Stimulated activated CD8-positive, alpha-beta memory T cell treated with anti-CD3 and anti-CD28 coated beads, Interleukin-4, amount 100 ng/mL, for 1 hour (primary cell): ENCODE data around the gene GREB1.

Experiments used
- DNase-seq, 2 donors: peaks; one replicate each; pipeline ENCODE4 v3.0.0-alpha.2; 2020; ENCODE audit warnings: low read depth in 2 of 2, low spot score in 1 of 2

The GREB1 gene

GRCh38 chr2:11559066-11559785 is 25.4 kb downstream of the GREB1 start:
- DNase-seq = no peak

- DNase-seq = no peak
Observed at GRCh38 chr2:11559786-11560155, 25.9 kb downstream of the GREB1 start.

- no peak for DNase-seq
Observed at GRCh38 chr2:11560806-11561205, 27.0 kb downstream of the GREB1 start.

GRCh38 chr2:11562011-11562410 is 28.2 kb downstream of the GREB1 start:
- DNase-seq = no peak

- DNase-seq = no peak
Observed at GRCh38 chr2:11562476-11562875, 28.6 kb downstream of the GREB1 start.

- DNase-seq = no peak
Observed at GRCh38 chr2:11563784-11564666, 30.2 kb downstream of the GREB1 start.

GRCh38 chr2:11564816-11565567 is 31.1 kb downstream of the GREB1 start:
- no peak for DNase-seq

GRCh38 chr2:11566383-11566782 is 32.5 kb downstream of the GREB1 start:
- no peak for DNase-seq

- no peak for DNase-seq
Observed at GRCh38 chr2:11567631-11568031, 33.8 kb downstream of the GREB1 start.

- no peak for DNase-seq
Observed at GRCh38 chr2:11568436-11568835, 34.6 kb downstream of the GREB1 start.

GRCh38 chr2:11569636-11570035 is 35.8 kb downstream of the GREB1 start:
- DNase-seq = no peak

GRCh38 chr2:11571170-11571569 is 37.3 kb downstream of the GREB1 start:
- DNase-seq = no peak

GRCh38 chr2:11572996-11573395 is 39.2 kb downstream of the GREB1 start:
- DNase-seq = no peak

GRCh38 chr2:11573418-11574175 is 39.8 kb downstream of the GREB1 start:
- DNase-seq = no peak

- DNase-seq = no peak
Observed at GRCh38 chr2:11574176-11575046, 40.6 kb downstream of the GREB1 start.

GRCh38 chr2:11576398-11576797 is 42.6 kb downstream of the GREB1 start:
- no peak for DNase-seq

- no peak for DNase-seq
Observed at GRCh38 chr2:11577101-11577883, 43.4 kb downstream of the GREB1 start.

GRCh38 chr2:11578081-11578948 is 44.5 kb downstream of the GREB1 start:
- DNase-seq = no peak
